Thoracic aorta (tissue), 2 donors: Measurements from ENCODE around the gene MYO10. TPM values are rescaled to one million over a fixed set of nuclear protein-coding genes. Genes with fewer than 3 reads are reported as not detected.

ENCODE experiments used
- ATAC-seq: fragments of 150-250 bp; one replicate; pipeline ENCODE4 v1.8.0; 2017; ENCODE audit warnings: low read depth; ENCODE audit not compliant: insufficient number of reproducible peaks, low FRiP score
- DNase-seq: peaks from one replicate; pipeline ENCODE4 v3.0.0-alpha.2; 2020; ENCODE audit warnings: low spot score
- H3K27ac ChIP-seq, 2 donors: fragments of 200-600 bp; sonication (generic); 1 replicate in 1 of 2; 2 replicates in 1 of 2; pipeline ENCODE4 v1.5.1; 2016; ENCODE audit warnings: mild to moderate bottlenecking in 2 of 2, moderate library complexity in 2 of 2
- H3K27me3 ChIP-seq: fragments of 200-600 bp; sonication (generic); replicated peaks from 2 replicates; pipeline ENCODE4 v1.6.0; 2016; ENCODE audit warnings: mild to moderate bottlenecking; ENCODE audit not compliant: insufficient read depth
- H3K36me3 ChIP-seq: fragments of 200-600 bp; sonication (generic); one replicate; pipeline ENCODE4 v1.5.1; 2016
- H3K4me1 ChIP-seq, 2 donors: fragments of 200-600 bp; sonication (generic); 1 replicate in 1 of 2; 2 replicates in 1 of 2; pipeline versions ENCODE4 v1.5.1 to v1.6.0; 2016; ENCODE audit warnings: low read depth in 2 of 2, mild to moderate bottlenecking in 1 of 2; ENCODE audit not compliant: control insufficient read depth in 1 of 2
- H3K4me3 ChIP-seq: fragments of 200-600 bp; sonication (generic); 2 replicates; pipeline ENCODE4 v1.5.1; 2016; ENCODE audit warnings: mild to moderate bottlenecking
- H3K9me3 ChIP-seq: fragments of 200-600 bp; sonication (generic); 2 replicates; pipeline ENCODE4 v1.5.1; 2016
- total RNA-seq, 2 donors: library from RNA; depleted of rRNA; stranded (reverse); fragments of >200 nt; gene quantifications; one replicate each; pipeline versions ENCODE4 v1.1.0 to v1.2.3, GENCODE V29; 2016
- TF ChIP-seq, protein P1 (sequence below): fragments of 200-600 bp; sonication (generic); IDR thresholded peaks from one replicate; pipeline ENCODE4 v1.5.1; 2019; ENCODE audit warnings: antibody characterized with exemption

Gene MYO10
- total RNA-seq, 2 donors from 2014 or later = 11.4 to 41.7 TPM

DNA sequence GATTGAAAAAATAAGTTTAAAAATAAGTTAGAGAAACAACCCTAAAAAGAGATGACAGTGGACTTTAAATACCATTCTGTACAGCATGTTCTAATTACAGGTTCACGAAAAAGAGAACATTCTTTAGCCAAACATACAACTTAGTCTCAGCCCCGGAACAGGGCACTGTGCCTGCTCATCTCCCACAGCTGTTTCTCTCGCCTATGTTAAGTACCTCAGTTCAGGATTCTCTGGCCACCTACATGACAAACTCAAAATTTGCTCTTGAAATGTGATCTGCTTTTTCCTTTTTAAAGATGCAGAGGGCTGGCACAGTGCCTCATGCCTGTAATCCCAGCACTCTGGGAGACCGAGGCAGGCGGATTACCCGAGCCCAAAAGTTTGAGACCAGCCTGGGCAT is 52.3 kb downstream of the MYO10 start:
- TF ChIP-seq, protein P1, sequence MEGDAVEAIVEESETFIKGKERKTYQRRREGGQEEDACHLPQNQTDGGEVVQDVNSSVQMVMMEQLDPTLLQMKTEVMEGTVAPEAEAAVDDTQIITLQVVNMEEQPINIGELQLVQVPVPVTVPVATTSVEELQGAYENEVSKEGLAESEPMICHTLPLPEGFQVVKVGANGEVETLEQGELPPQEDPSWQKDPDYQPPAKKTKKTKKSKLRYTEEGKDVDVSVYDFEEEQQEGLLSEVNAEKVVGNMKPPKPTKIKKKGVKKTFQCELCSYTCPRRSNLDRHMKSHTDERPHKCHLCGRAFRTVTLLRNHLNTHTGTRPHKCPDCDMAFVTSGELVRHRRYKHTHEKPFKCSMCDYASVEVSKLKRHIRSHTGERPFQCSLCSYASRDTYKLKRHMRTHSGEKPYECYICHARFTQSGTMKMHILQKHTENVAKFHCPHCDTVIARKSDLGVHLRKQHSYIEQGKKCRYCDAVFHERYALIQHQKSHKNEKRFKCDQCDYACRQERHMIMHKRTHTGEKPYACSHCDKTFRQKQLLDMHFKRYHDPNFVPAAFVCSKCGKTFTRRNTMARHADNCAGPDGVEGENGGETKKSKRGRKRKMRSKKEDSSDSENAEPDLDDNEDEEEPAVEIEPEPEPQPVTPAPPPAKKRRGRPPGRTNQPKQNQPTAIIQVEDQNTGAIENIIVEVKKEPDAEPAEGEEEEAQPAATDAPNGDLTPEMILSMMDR = no peak
- no peaks in the 10 kb centered on the region for H3K9me3 ChIP-seq
- H3K27me3 ChIP-seq = no peaks in the 10 kb centered on the region
- H3K27ac ChIP-seq = peak overlapping the region in 1 of 2 donors; percentile 53
- H3K4me3 ChIP-seq = no peak overlapping the region
- ATAC-seq = no peak
- H3K36me3 ChIP-seq = no peaks in the 10 kb centered on the region
- H3K4me1 ChIP-seq = peaks cover 10 to 13% of the 10 kb centered on the region in 2 donors
- DNase-seq = no peak

DNA sequence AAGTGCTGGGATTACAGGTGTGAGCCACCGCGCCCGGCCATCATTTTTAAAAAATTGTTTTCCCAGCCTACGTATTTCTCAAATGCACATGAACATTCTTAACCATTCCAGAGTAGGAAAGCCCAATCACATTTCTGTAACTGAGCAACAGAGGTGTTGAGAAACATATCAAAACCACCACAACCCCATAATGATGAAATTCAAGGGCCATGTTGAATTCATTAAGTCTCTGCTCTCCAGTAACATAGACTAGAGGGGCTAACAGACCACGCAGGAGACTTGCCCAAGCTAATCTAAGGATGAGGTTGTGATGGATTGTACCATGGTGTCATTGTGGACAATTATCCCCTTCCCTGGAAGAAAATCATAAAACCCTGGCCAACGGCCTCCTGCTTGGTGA is 52.9 kb downstream of the MYO10 start:
- H3K9me3 ChIP-seq = no peaks in the 10 kb centered on the region
- no peaks in the 10 kb centered on the region for H3K27me3 ChIP-seq
- H3K36me3 ChIP-seq = no peaks in the 10 kb centered on the region
- ATAC-seq (no peak), DNase-seq (no peak)
- H3K27ac ChIP-seq = peak overlapping the region in 1 of 2 donors; percentile 53
- peaks cover 10 to 13% of the 10 kb centered on the region in 2 donors for H3K4me1 ChIP-seq
- no peak overlapping the region for H3K4me3 ChIP-seq
- TF ChIP-seq, protein P1 = no peak

- no peaks in the 10 kb centered on the region for H3K36me3 ChIP-seq
- no peaks in the 10 kb centered on the region for H3K27me3 ChIP-seq
- ATAC-seq = no peak
- H3K9me3 ChIP-seq = no peaks in the 10 kb centered on the region
- peaks cover 1 to 8% of the 10 kb centered on the region in 2 donors for H3K4me1 ChIP-seq
- H3K27ac ChIP-seq = no peak overlapping the region
- TF ChIP-seq, protein P1 = no peak
- DNase-seq = no peak
- no peak overlapping the region for H3K4me3 ChIP-seq
Measured at GRCh38 chr5:16881251-16881650, 54.8 kb downstream of the MYO10 start.

DNA sequence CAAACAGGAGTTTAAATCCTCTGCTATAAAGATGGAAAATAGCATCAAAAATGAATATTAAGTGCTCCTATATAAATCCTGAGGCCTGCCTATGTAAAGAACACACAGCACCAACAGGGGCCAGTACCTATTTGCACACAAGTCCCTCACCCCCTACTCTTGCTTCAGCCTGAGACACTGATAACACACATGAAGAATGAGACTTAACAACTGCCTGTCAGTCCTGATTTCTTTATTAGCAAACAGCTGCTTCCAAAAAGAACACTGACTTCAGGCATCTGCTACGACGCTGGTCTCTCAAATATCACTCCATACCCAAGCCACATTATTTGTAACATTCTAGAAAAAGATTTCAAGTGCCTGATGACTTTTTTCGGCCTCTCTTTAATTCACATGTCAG is 55.5 kb downstream of the MYO10 start:
- ATAC-seq (no peak), DNase-seq (no peak)
- Histone ChIP-seq H3K4me3 (no peak overlapping the region), H3K9me3 (no peaks in the 10 kb centered on the region), H3K27me3 (no peaks in the 10 kb centered on the region), H3K4me1 (peaks cover 0 to 8% of the 10 kb centered on the region in 2 donors), H3K27ac (no peak overlapping the region), H3K36me3 (no peaks in the 10 kb centered on the region)
- TF ChIP-seq, protein P1 = no peak

GRCh38 chr5:16879650-16880049 is 56.4 kb downstream of the MYO10 start:
- TF ChIP-seq, protein P1 = no peak
- H3K36me3 ChIP-seq = no peaks in the 10 kb centered on the region
- H3K4me3 ChIP-seq = no peak overlapping the region
- H3K4me1 ChIP-seq = peaks cover 0 to 8% of the 10 kb centered on the region in 2 donors
- no peak overlapping the region for H3K27ac ChIP-seq
- DNase-seq (no peak), ATAC-seq (no peak)
- no peaks in the 10 kb centered on the region for H3K27me3 ChIP-seq
- H3K9me3 ChIP-seq = no peaks in the 10 kb centered on the region
